ENCODE results near the gene ZNF277.

- no peak for TF ChIP-seq CTCF (IDR thresholded peaks at IDR 0.05)
- no peak for TF ChIP-seq ZFX (IDR thresholded peaks at IDR 0.05; ENCODE audit: borderline replicate concordance)
These were observed 73.8 kb downstream of the ZNF277 start for GRCh38 chr7:112280267-112280666.
